Measurements from ENCODE around the gene CNTLN.
A peak's percentile ranks its signal among the peaks of the same experiment; 100 is the strongest.
"Not testable (repeated sequence)": the region's sequence is repeated elsewhere in the genome, so short reads cannot be mapped to it uniquely, and the experiment has no call there.

GRCh38 chr9:17177496-17177895 lies 42.7 kb downstream of the CNTLN start:
- TF ChIP-seq POLR2AphosphoS5 (IDR thresholded peaks at IDR 0.05; ENCODE audit: low read depth), result peak; percentile 42; the same call in 1 of the 2 replicates
- TF ChIP-seq CTCF (IDR thresholded peaks at IDR 0.05; ENCODE audit: insufficient read depth, low read length); REST (IDR thresholded peaks at IDR 0.05; ENCODE audit: insufficient replicate concordance, low read depth); GABPA (IDR thresholded peaks at IDR 0.05; ENCODE audit: low read depth); SPI1 (IDR thresholded peaks at IDR 0.05; ENCODE audit: borderline replicate concordance, low read depth): not testable (repeated sequence)
